WTC11 (cell line): Measurements from ENCODE around the gene SLC17A9. TPM values are rescaled to one million over a fixed set of nuclear protein-coding genes. Genes with fewer than 3 reads are reported as not detected.

Experiments used
- ATAC-seq: fragments of 200-7000 bp; cut with Tn5 transposase; 2 replicates; pipeline ENCODE4 v1.10.0; 2021; ENCODE audit warnings: mild to moderate bottlenecking, moderate library complexity
- CTCF ChIA-PET: fragments of 300-600 bp; sonication (Branson Sonifier 250); formaldehyde crosslinking; loops from one replicate; lab custom pipeline; 2021; ENCODE audit warnings: antibody characterized with exemption; lab: Charles Lee
- POLR2A ChIA-PET: fragments of 350-600 bp; sonication (Branson Sonifier 250); formaldehyde crosslinking; loops from one replicate; lab custom pipeline; 2021; ENCODE audit warnings: antibody characterized with exemption; lab: Charles Lee
- DNase-seq: peaks from one replicate; pipeline ENCODE4 v3.0.0; 2021; ENCODE audit warnings: low spot score
- H3K27ac Mint-ChIP-seq: 2 replicates; pipeline ENCODE4 v1.8.0; 2021; ENCODE audit warnings: mixed read lengths
- H3K27me3 Mint-ChIP-seq: 2 replicates; pipeline ENCODE4 v1.8.0; 2021; ENCODE audit warnings: low read depth, mild to moderate bottlenecking, moderate library complexity, mixed read lengths
- H3K36me3 Mint-ChIP-seq: 2 replicates; pipeline ENCODE4 v1.8.0; 2021; ENCODE audit warnings: mixed read lengths
- H3K4me1 Mint-ChIP-seq: 2 replicates; pipeline ENCODE4 v1.8.0; 2022; ENCODE audit warnings: mixed read lengths
- H3K4me3 Mint-ChIP-seq: 2 replicates; pipeline ENCODE4 v1.8.0; 2021; ENCODE audit warnings: mild to moderate bottlenecking, moderate library complexity, mixed read lengths
- H3K9me3 Mint-ChIP-seq: 2 replicates; pipeline ENCODE4 v1.8.0; 2021; ENCODE audit warnings: mixed read lengths
- ATF1 ChIP-seq: sonication (generic); formaldehyde crosslinking; IDR thresholded peaks from 2 replicates; pipeline ENCODE4 v1.8.1; 2023; ENCODE audit warnings: mild to moderate bottlenecking, moderate library complexity, missing genetic modification reagents
- ATF2 ChIP-seq: sonication (generic); formaldehyde crosslinking; IDR thresholded peaks from 2 replicates; pipeline ENCODE4 v1.8.1; 2022; ENCODE audit warnings: low read depth, missing genetic modification reagents, borderline replicate concordance
- E2F5 ChIP-seq: sonication (generic); formaldehyde crosslinking; IDR thresholded peaks from 2 replicates; pipeline ENCODE4 v1.8.1; 2022; ENCODE audit warnings: mild to moderate bottlenecking, moderate library complexity, missing genetic modification reagents
- EMX1 ChIP-seq: fragments of 250-450 bp; sonication (Bioruptor Pico); IDR thresholded peaks from 2 replicates; pipeline ENCODE4 v1.8.0; 2021; ENCODE audit warnings: mild to moderate bottlenecking
- ETV6 ChIP-seq: sonication (generic); formaldehyde crosslinking; IDR thresholded peaks from 2 replicates; pipeline ENCODE4 v1.8.1; 2022; ENCODE audit warnings: mild to moderate bottlenecking, missing genetic modification reagents
- FOXP4 ChIP-seq: sonication (generic); formaldehyde crosslinking; IDR thresholded peaks from 2 replicates; pipeline ENCODE4 v1.8.0; 2022; ENCODE audit warnings: mild to moderate bottlenecking, missing genetic modification reagents
- IRF2 ChIP-seq: sonication (generic); formaldehyde crosslinking; IDR thresholded peaks from 2 replicates; pipeline ENCODE4 v1.8.0; 2022; ENCODE audit warnings: low read depth, missing genetic modification reagents, borderline replicate concordance
- MAX ChIP-seq: sonication (generic); formaldehyde crosslinking; IDR thresholded peaks from 2 replicates; pipeline ENCODE4 v1.8.0; 2022; ENCODE audit warnings: mild to moderate bottlenecking, missing genetic modification reagents
- NR3C1 ChIP-seq: sonication (generic); formaldehyde crosslinking; conservative IDR thresholded peaks from 2 replicates; pipeline ENCODE4 v1.8.1; 2023; ENCODE audit warnings: low read depth, mild to moderate bottlenecking, missing genetic modification reagents
- PRDM15 ChIP-seq: sonication (generic); formaldehyde crosslinking; IDR thresholded peaks from 2 replicates; pipeline ENCODE4 v1.8.0; 2022; ENCODE audit warnings: missing genetic modification reagents
- TEAD4 ChIP-seq: sonication (generic); formaldehyde crosslinking; IDR thresholded peaks from 2 replicates; pipeline ENCODE4 v1.8.0; 2022; ENCODE audit warnings: mild to moderate bottlenecking, missing genetic modification reagents
- TP53 ChIP-seq: sonication (generic); formaldehyde crosslinking; IDR thresholded peaks from 2 replicates; pipeline ENCODE4 v1.8.1; 2023; ENCODE audit warnings: mild to moderate bottlenecking, missing genetic modification reagents
- USF1 ChIP-seq: sonication (generic); formaldehyde crosslinking; IDR thresholded peaks from 2 replicates; pipeline ENCODE4 v1.8.0; 2022; ENCODE audit warnings: mild to moderate bottlenecking, missing genetic modification reagents
- ZMAT4 ChIP-seq: fragments of 250-450 bp; sonication (Bioruptor Pico); IDR thresholded peaks from 2 replicates; pipeline ENCODE4 v1.9.0; 2021; ENCODE audit warnings: mild to moderate bottlenecking
- ZNF219 ChIP-seq: sonication (generic); formaldehyde crosslinking; IDR thresholded peaks from 2 replicates; pipeline ENCODE4 v1.8.0; 2023; ENCODE audit warnings: missing genetic modification reagents, mild to moderate bottlenecking, borderline replicate concordance
- ZNF232 ChIP-seq: sonication (generic); formaldehyde crosslinking; IDR thresholded peaks from 2 replicates; pipeline ENCODE4 v1.8.0; 2022; ENCODE audit warnings: mild to moderate bottlenecking, missing genetic modification reagents
- ZNF416 ChIP-seq: fragments of 250-450 bp; sonication (Bioruptor Pico); IDR thresholded peaks from 2 replicates; pipeline ENCODE4 v1.9.0; 2021; ENCODE audit warnings: mild to moderate bottlenecking, inconsistent platforms
- ZNF425 ChIP-seq: fragments of 250-450 bp; sonication (Bioruptor Pico); conservative IDR thresholded peaks from 2 replicates; pipeline ENCODE4 v1.9.0; 2021; ENCODE audit warnings: mild to moderate bottlenecking
- total RNA-seq: library from RNA; stranded (reverse); gene quantifications from 3 replicates; pipeline ENCODE4 v1.2.3, GENCODE V29; 2021

SLC17A9 gene
- total RNA-seq, 1 experiment from 2014 or later = 41.7 TPM

- no peak for TF ChIP-seq ZNF416
- no peak for TF ChIP-seq NR3C1 (CRISPR knock-in tag)
- no peak for TF ChIP-seq ZNF232 (CRISPR knock-in tag)
These were observed 45.9 kb downstream of the SLC17A9 start (continued) for GRCh38 chr20:62998449-62998848.

- no peak for TF ChIP-seq EMX1 (CRISPR knock-in tag)
- TF ChIP-seq IRF2 (CRISPR knock-in tag) = no peak
- no peak for TF ChIP-seq PRDM15
- TF ChIP-seq NR3C1 (CRISPR knock-in tag) = no peak
- TF ChIP-seq MAX (CRISPR knock-in tag) = no peak
- no peak for TF ChIP-seq TEAD4 (CRISPR knock-in tag)
- TF ChIP-seq FOXP4 (CRISPR knock-in tag) = no peak
- no peak for TF ChIP-seq ZNF219
- TF ChIP-seq ZNF425 (CRISPR knock-in tag) = no peak
- no peak for TF ChIP-seq E2F5 (CRISPR knock-in tag)
- no peak for TF ChIP-seq ZMAT4 (CRISPR knock-in tag)
- TF ChIP-seq ATF1 (CRISPR knock-in tag) = no peak
- no peak for TF ChIP-seq TP53
- TF ChIP-seq USF1 (CRISPR knock-in tag) = no peak
- TF ChIP-seq ETV6 (CRISPR knock-in tag) = no peak
- no peak for TF ChIP-seq ATF2
These were observed 47.1 kb downstream of the SLC17A9 start for GRCh38 chr20:62999580-62999979.

More at GRCh38 chr20:62999580-62999979, 47.1 kb downstream of the SLC17A9 start:
- Mint-ChIP-seq H3K27ac (no peak overlapping the region), H3K4me1 (peaks cover 30% of the 10 kb centered on the region), H3K27me3 (peaks cover 63% of the 10 kb centered on the region), H3K36me3 (no peaks in the 10 kb centered on the region), H3K4me3 (no peak overlapping the region), H3K9me3 (no peaks in the 10 kb centered on the region)
- ChIA-PET POLR2A (interaction anchor here (0.9 kb wide), 1 partner anchor 15 kb away, joined by 3 read pairs; no protein-coding TSS in a partner anchor), CTCF (interaction anchor here (0.7 to 1.8 kb wide), 5 partner anchors 9 to 124 kb away, joined by 3 to 7 read pairs (median 5); no protein-coding TSS in a partner anchor)
- DNase-seq (no peak), ATAC-seq (no peak)
